Fibroblast of the aortic adventitia (primary cell): ENCODE data around the gene IVNS1ABP. TPM values are rescaled to one million over a fixed set of nuclear protein-coding genes. Genes with fewer than 3 reads are reported as not detected.
"Not testable (repeated sequence)": the region's sequence is repeated elsewhere in the genome, so short reads cannot be mapped to it uniquely, and the experiment has no call there.

Experiments
- DNase-seq: peaks from one replicate; pipeline ENCODE4 v3.0.0-alpha.2; 2010; ENCODE audit warnings: low read depth
- H3K4me3 ChIP-seq: 2 replicates; pipeline ENCODE4 v1.5.1; 2011; ENCODE audit warnings: low read depth, mild to moderate bottlenecking, control low read depth, low read length, moderate library complexity
- total RNA-seq: library from RNA; depleted of rRNA; stranded (reverse); fragments of >200 nt; gene quantifications from 2 replicates; pipeline ENCODE4 v1.2.3, GENCODE V29; 2012; ENCODE audit warnings: low replicate concordance
- TF ChIP-seq, protein P1 (sequence below): IDR thresholded peaks from 2 replicates; pipeline ENCODE4 v1.5.1; 2011; ENCODE audit warnings: mild to moderate bottlenecking, low read length, control low read depth, inconsistent platforms; ENCODE audit not compliant: insufficient read depth

Gene IVNS1ABP
- total RNA-seq: 41.0 and 49.3 TPM in 2 replicates

DNA sequence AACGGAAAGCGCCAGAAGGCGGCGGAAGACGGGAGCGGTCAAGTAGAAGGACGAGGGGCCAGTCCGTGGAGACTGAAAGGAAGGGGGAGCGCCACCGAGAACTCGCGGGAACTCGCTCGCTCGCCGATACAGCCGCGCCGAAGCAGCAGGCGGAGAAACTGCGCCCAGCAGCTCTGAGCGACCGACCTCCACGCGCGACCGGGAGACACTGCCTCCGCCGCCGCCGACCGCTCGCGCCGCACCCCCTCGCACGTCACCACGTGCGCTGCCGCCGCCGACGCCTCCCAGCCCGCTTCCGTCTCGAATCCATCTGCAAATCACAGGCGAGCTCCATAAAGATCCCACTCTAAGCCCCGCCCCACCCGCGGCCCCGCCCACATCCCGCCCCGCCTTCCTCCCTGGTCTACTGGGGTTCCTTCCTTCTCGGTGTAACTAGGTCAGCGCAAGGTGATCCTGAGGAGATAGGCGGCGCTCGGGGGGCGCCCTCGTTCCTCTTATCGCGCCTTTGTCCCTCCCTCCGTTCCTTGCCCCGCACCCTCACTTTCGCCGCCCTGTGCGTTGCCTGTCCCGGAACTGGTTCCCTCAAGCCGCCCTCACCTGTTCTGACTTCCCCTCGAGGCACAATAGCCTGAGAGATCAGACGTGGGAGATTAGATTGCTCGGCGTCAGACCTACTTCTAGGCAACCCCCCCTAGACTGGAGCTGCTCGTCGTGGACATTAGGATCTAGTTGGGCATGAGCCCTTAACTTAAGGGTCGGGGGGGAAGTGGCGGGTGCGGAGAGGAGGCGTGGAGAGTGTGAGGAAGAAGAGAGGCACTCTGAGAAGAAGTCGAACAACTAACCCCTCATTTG, at the start of gene IVNS1ABP:
Gene IVNS1ABP (minus strand): TSS at position 210 of the 852 bp plus-strand sequence. CDS start 7,750 bp downstream, outside the sequence.
- peak; percentile 87 for DNase-seq
- TF ChIP-seq, protein P1, sequence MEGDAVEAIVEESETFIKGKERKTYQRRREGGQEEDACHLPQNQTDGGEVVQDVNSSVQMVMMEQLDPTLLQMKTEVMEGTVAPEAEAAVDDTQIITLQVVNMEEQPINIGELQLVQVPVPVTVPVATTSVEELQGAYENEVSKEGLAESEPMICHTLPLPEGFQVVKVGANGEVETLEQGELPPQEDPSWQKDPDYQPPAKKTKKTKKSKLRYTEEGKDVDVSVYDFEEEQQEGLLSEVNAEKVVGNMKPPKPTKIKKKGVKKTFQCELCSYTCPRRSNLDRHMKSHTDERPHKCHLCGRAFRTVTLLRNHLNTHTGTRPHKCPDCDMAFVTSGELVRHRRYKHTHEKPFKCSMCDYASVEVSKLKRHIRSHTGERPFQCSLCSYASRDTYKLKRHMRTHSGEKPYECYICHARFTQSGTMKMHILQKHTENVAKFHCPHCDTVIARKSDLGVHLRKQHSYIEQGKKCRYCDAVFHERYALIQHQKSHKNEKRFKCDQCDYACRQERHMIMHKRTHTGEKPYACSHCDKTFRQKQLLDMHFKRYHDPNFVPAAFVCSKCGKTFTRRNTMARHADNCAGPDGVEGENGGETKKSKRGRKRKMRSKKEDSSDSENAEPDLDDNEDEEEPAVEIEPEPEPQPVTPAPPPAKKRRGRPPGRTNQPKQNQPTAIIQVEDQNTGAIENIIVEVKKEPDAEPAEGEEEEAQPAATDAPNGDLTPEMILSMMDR: peak; percentile 20
- peak within 1 kb of the TSS; percentile 85 for H3K4me3 ChIP-seq

DNA sequence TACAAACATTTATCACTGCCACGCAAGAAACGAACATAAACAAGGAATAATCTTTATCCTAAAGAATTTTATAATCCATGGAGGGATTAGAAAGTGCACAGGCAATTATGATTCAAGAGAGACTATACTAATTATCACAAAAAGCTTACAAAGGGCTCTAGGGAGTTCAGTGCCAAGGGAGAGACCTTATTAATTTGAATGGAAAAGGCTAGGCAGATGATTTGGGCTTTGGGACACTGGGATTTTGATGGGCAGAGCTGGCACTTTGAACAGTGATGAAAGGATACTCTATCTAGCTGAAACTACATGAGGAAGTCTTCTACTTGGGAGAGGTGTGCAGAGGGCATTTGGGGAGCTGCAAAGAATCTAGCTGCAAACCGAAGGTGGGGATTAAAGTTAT, 48.9 kb upstream of the IVNS1ABP start:
- TF ChIP-seq, protein P1: no peak
- DNase-seq: no peak
- H3K4me3 ChIP-seq: no peak overlapping the region

DNA sequence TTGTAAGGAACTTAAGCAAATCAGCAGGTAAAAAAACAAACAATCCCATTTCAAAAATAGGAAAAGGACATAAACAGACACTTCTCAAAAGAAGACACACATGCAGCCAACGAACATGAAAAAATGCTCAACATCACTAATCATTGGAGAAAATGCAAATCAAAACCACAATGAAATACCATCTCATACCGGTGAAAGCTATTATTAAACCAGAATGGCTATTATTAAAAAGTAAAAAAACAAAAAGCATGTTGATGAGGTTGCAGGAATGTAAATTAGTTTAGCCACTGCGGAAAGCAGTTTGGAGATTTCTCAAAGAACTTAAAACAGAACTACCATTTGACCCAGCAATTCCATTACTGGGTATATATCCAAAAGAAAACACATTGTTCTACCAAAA, 47.5 kb upstream of the IVNS1ABP start:
- not testable (repeated sequence) for DNase-seq, H3K4me3 ChIP-seq

DNA sequence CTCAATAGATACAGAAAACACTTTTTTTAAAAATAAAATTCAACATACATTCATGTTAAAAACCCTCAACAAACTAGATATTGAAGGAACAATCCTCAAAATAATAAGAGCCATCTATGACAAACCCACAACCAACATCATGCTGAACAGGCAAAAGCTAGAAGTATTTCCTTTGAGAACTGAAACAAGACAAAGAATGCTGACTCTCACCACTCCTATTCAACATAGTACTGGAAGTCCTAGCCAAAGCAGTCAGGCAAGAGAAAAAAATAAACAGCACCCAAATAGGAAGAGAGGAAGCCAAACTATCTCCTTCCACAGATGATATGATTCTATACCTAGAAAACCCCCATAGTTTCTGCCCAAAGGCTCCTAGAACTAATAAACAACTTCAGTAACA, 46.2 kb upstream of the IVNS1ABP start:
- TF ChIP-seq, protein P1: no peak
- DNase-seq: no peak
- no peak overlapping the region for H3K4me3 ChIP-seq

DNA sequence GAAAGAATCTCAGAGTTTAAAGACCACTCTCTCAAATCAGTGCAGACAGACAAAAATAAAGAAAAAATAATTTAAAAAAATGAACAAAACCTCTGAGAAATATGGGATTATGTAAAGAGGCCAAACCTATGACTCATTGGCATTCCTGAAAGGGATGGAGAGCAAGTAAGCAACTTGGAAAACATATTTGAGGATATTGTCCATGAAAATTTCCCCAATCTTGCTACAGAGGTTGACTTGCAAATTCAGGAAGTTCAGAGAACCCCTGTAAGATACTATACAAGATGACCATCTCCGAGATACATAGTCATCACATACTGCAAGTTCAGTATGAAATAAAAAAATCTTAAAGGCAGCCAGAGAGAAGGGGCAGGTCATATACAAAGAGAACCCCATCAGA, 43.7 kb upstream of the IVNS1ABP start:
- TF ChIP-seq, protein P1: no peak
- peak; percentile 76 for DNase-seq
- H3K4me3 ChIP-seq: no peak overlapping the region

DNA sequence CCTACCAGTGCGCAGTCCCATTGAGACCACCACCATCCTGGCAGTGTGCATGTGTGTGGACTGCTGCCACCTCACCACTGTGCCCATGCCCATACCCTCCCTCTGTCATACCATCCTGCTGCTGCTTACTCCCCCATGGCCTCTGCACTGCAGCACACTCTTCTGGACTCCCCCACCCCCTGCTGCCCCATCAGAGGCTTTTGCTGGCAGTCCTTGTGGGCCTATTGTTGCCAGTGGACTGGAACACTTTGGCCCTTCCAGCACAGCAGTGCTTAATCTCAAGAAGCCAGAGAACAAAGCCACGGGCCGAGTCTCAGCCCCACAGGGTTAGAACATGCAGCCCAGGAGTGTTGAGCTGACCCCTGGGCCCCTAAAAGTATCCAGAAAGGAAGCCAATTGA, 41.9 kb upstream of the IVNS1ABP start:
- TF ChIP-seq, protein P1: no peak
- H3K4me3 ChIP-seq: no peak overlapping the region
- no peak for DNase-seq

DNA sequence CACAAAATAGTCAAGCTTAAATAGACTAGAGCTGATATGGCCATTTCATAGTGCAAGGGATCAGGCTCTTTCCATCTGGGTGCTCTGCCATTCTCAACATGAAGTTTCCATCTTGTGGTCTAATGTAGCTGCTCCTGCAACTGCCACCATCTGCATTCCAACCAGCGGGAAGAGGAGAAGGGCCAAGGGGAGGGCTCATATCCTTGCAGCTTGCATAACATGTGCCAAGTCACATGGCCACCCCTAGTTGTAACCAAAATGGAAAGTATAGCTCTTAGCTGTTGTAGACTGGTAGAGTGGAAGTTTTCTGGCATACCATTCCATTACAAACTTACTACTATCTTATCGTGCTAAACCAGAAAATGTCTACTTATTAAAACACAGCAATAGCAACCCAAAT, 38.9 kb upstream of the IVNS1ABP start:
- no peak overlapping the region for H3K4me3 ChIP-seq
- DNase-seq: no peak
- TF ChIP-seq, protein P1: no peak
